ENCODE results near the gene SPATA33.

- TF ChIP-seq CTCF (IDR thresholded peaks at IDR 0.05; ENCODE audit: borderline replicate concordance, extremely low read depth, low read length, poor library complexity, severe bottlenecking) = no peak
- no peak for TF ChIP-seq EZH2 (IDR thresholded peaks at IDR 0.05; ENCODE audit: borderline replicate concordance, low read depth, low read length, severe bottlenecking)
Measured at GRCh38 chr16:89708481-89708931, 50.9 kb downstream of the SPATA33 start.

All from DND-41 (cell line).